HG02678 (cell line): ENCODE data around the gene LRRC49.

Experiments used
- ATAC-seq: cut with Tn5 transposase; IDR thresholded peaks from one replicate; pipeline ENCODE4 v1.9.1; 2021; ENCODE audit warnings: mild to moderate bottlenecking, moderate library complexity; ENCODE audit not compliant: unreplicated experiment

LRRC49 gene

DNA sequence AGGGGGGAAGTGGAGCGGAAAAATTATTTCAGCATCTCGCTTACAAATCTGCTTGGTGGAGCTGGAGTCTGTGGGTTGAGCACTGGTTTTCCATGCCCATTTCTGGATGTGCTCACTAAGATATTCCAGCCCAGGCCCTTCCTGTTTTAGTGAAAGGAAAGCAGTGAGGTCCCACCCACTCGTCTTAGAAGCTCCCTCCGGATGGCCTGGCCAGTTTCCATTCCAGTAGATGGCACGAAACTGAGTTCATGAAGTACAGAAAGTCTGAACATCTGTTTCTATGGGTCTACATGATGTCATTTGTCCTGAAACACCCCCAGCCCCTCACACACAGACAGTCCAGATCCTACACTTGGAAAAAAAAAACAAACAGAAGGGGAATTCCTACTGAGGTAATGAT lies 190.7 kb downstream of the LRRC49 start:
- ATAC-seq: no peak

DNA sequence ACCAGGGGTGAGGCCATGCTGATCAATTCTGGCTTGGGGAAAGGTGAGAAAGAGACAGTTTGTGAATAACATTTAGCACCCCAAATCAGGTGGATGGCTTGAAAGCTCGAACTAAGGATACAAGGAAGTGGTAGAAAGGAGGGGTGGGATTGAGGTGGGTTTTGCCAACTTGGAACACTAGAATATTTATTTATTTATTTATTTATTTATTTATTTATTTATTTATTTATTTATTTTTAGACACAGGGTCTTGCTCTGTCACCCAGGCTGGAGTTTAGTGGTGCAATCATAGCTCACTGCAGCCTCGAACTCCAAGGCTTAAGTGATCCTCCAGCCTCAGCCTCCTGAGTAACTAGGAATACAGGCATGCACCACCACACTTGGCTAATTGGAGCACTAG lies 191.6 kb downstream of the LRRC49 start:
- ATAC-seq: no peak

DNA sequence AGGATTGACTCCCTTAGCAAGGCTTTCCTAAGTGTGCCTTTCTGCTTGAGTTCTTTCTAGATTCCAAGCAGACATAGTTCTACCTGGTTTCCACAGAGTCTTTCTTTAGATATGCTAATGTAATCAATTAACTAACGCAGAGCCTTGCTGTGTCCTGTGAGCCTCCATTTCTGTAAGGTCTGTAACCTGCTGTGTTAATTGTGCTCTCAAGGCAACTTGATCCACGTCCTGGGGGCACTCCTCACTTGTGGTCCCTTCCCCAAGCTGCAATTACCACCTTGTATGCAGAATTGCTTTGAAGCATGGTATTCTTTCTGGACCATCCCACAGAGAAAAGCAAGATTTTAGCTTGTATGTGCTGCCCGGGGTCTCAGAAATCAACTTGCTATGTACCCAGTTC lies 193.2 kb downstream of the LRRC49 start:
- no peak for ATAC-seq

DNA sequence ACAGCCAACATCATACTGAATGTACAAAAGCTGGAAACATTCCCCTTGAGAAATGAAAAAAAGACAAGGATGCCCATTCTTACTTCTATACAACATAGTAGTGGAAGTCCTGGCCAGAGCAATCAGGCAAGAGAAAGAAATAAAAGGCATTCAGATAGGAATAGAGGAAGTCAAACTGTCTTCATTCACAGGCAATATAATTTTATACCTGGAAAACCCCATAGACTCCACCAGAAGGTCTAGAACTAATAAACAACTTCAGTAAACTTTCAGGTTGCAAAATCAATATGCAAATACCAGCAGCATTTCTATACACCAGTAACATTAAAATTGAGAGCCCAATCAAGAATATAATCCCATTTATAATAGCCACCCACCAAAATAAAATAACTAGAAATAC lies 195.5 kb downstream of the LRRC49 start:
- ATAC-seq: no peak

DNA sequence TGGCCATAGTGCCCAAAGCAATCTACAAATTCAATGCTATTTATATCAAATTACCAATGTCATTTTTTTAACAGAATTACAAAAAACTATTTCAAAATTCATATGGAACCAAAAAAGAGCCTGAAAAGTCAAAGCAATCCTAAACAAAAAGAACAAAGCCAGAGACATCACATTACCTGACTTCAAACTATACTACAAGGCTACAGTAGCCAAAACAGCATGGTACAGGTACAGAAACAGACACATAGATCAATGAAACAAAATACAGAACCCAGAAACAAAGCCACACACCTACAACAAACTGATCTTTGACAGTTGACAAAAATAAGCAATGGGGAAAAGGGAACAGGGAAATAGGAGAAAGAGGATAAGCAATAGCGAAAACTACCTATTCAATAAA lies 196.1 kb downstream of the LRRC49 start:
- ATAC-seq: no peak

DNA sequence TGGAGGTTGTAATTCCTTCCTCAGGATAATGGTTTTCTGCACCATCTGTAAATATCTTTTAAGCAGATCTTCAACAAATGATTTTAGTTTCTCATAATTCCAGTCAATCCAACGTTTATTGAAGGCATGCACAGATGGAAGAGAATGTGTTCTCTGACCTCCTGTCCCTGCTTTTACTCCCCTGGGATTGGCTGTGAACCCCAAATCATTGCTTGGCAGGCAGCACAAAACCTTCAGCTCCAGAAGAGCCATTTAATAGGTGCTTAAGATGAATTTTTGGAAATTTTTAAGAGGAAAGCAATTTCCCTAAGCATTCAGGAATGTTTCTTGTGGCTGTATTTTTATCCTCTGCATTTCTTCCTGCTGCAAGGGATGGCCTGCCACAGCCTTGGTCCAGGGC lies 197.2 kb downstream of the LRRC49 start:
- no peak for ATAC-seq

DNA sequence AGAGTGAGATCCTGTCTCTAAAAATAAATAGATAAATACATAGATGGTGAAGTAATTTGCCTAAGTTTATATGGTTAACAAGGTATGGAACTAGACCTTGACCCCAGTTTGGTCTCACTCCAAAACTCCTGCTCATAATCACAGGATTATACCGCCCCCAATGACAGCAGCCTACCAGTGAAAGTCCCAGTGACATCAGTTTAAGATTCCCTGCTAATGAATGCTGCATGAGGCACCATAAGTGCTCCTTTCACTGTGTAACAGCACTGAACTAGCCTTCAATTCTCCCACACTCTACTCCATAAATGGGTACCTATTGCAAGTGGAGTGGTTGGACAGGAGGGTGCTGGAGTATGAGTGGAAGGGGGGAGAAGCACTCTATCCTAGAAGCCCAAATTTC lies 199.0 kb downstream of the LRRC49 start:
- no peak for ATAC-seq

DNA sequence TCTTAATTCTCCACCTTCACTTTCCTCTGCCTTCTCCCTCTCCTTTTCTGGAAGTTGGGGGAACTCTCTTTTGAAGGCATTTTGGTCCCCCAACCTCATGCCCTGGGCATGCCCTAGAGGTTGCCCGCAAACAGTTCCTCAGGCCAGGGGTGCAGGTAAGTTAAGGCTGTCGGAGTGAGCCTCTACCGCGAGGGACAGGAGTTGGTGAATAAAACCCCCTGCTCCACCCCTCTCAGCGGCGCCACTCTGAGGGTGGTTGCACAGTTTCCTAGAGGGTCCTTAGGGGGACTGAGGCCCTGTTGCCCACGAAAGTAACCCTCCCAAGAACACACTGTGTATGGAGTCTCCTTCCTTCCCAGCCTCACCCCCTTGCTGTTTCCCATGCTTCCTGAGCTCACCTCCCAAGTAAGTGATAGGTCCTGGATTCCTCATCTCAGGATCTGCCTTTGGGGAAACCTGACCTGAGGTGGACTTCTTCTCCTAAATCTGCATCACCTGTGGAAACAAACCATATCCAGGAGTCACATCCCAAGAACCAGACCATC lies 199.5 kb downstream of the LRRC49 start:
- ATAC-seq: no peak

DNA sequence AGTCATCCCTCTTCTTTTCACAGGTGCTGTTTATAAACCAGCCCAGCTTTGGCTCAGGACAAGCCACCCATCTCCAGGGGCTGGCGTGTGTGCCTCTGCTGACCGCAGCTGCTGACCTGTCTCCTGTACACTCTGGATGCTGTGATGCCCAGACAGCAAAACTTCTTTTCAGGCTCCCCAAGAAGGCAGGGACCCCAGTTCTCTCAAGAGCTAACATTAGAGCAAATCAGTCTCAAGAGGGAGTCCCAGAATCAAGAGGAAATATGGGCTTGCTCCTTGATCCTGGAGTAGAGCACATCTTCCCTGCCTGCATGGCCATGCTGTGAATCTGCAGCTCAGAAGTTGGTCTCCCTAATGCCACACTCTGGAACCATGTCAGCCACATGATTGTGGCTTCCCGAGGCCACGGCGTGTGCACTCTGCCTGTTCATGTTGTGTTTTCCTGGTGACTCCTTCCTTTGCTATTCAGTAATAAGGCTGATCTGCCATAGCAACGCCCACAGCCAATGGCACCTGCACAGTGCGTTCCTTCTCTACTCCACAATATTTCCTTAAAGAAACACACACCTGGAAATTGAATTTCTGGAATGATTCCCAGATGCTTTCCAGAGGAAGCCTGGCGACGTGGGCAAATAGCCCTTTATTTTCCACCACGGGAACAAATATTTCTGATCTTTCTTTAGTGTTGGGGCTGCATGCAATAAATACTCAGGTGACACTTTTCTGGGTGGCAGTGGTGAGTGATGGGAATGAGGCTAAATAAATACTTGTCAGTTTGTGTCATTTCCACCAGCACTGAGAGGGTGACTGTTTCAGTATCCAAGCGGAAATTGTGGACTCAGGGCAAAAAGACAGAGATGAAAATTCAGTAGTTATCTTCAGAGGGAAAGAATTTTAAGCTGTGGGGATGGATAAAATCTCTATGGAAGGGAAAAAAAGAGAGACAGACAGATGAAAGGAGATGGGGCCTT lies 200.7 kb downstream of the LRRC49 start:
- ATAC-seq: no peak

DNA sequence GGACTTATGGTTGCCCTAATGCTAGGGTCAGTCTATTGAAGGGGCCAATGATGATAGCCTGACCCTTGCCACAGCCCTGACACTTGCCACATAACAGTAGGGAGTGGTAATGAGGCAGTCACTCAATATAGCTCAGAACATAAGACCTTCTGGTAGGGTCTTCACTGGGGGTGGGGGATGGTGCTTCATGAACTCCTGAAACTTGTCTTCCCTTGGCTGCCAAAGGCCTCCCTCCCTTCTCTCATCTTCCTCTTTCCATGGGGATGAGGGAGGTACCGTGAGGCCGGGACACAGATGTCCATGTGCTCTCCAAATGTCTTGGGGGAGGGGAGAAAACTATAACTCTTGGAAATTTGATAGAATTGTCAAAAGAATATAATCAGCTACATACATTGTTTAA lies 201.5 kb downstream of the LRRC49 start:
- no peak for ATAC-seq

DNA sequence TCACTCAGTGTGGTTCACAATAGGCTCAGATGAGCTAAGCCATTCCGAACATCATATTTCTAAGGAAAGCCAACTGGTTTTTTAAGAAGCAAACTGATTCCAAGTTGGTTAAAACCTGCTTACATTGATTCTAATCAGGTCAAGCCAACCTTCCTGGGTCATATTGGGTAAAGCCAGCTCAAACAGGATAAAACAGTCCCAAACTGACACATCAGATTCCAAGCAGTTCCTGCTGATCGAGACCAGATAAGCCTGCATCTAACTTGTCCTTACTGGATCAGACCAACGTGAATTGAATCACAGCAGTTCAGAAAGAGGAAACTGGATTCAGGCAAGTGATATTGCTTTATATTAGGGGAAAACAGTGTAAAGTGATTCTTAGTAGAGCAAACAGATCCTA lies 204.1 kb downstream of the LRRC49 start:
- ATAC-seq: no peak

DNA sequence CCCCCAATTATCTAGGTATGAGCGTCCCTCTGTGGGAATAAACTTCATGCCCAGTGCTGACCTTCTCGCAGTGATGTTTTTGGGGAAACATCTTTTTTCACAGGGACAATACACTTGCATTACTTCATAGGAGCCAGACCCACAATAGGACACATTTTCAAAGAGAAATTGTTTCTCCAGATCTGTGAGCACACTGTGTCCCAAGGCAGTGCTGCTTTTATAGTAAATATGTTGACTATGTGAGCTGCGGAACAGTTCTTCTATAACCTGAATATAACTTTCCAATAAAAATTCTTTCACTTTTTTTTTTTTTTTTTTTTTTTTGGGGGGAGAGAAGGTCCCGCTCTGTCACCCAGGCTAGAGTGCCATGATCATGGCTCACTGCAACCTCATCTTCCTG lies 205.3 kb downstream of the LRRC49 start:
- no peak for ATAC-seq

DNA sequence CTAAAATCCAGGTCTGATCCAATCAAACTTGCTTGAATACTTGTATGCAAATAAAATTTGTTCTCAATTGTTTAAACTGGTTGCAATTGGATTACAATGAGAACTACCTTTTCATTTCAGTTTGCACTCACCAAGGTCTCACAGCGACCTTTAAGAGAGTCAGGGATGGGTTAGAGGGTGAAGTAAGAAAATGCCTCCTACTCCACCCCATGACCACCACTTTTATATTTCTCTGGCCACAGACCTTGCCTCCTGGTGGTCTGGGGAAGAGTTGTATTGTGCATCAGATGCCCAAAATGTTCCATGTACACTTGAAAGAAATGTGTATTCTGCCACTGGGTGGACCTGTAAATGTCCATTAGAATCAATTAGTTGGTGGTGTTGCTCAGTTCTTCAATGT lies 206.3 kb downstream of the LRRC49 start:
- ATAC-seq: no peak
